Hepatocyte (in vitro differentiated cells): ENCODE measurements around the gene WDR6.

Experiments
- CTCF ChIP-seq: fragments of 200-600 bp; sonication (generic); IDR thresholded peaks from 2 replicates; pipeline ENCODE4 v1.5.1; 2016; ENCODE audit warnings: antibody characterized with exemption, mild to moderate bottlenecking; ENCODE audit not compliant: poor library complexity
- EZH2phosphoT487 ChIP-seq: fragments of 200-600 bp; sonication (generic); IDR thresholded peaks from one replicate; pipeline ENCODE4 v1.6.1; 2018; ENCODE audit warnings: antibody characterized with exemption, mild to moderate bottlenecking, low read depth, moderate library complexity; ENCODE audit not compliant: unreplicated experiment, severe bottlenecking

- TF ChIP-seq CTCF (no peak), EZH2phosphoT487 (no peak)
Observed at GRCh38 chr3:49020330-49021212, 13.4 kb downstream of the WDR6 start.
